Ascending aorta (tissue), 2 donors: ENCODE measurements around the gene MUSK. TPM values are rescaled to one million over a fixed set of nuclear protein-coding genes. Genes with fewer than 3 reads are reported as not detected.

Experiments used
- DNase-seq, 2 donors: peaks; one replicate each; pipeline ENCODE4 v3.0.0-alpha.2; 2019; ENCODE audit warnings: low spot score in 2 of 2
- H3K27ac ChIP-seq, 2 donors: fragments of 200-600 bp; sonication (generic); one replicate each; pipeline ENCODE4 v1.5.1; 2016 to 2017; ENCODE audit warnings: mild to moderate bottlenecking in 1 of 2
- H3K27me3 ChIP-seq: fragments of 200-600 bp; sonication (generic); one replicate; pipeline ENCODE4 v1.5.1; 2017
- H3K36me3 ChIP-seq, 2 donors: fragments of 200-600 bp; sonication (generic); one replicate each; pipeline ENCODE4 v1.5.1; 2016
- H3K4me1 ChIP-seq, 2 donors: fragments of 200-600 bp; sonication (generic); one replicate each; pipeline ENCODE4 v1.5.1; 2016 to 2017; ENCODE audit warnings: mild to moderate bottlenecking in 1 of 2
- H3K4me3 ChIP-seq, 2 donors: fragments of 200-600 bp; sonication (generic); one replicate each; pipeline ENCODE4 v1.5.1; 2016 to 2017; ENCODE audit warnings: mild to moderate bottlenecking in 1 of 2
- H3K9me3 ChIP-seq, 2 donors: fragments of 200-600 bp; sonication (generic); one replicate each; pipeline ENCODE4 v1.5.1; 2016
- CTCF ChIP-seq, 3 experiments: fragments of 200-600 bp in 2 of 3; fragments of 450-650 bp in 1 of 3; sonication (generic) in 2 of 3; IDR thresholded peaks; one replicate each; pipeline ENCODE4 v1.5.1; 2016 to 2019; ENCODE audit warnings: antibody characterized with exemption in 3 of 3, mild to moderate bottlenecking in 1 of 3, moderate library complexity in 1 of 3
- intact Hi-C: fragments of 100-400 bp; cut with DNase I; formaldehyde crosslinking; loops from one replicate; pipeline ENCODE4 v1.15.1; 2023
- total RNA-seq: library from RNA; depleted of rRNA; stranded (reverse); fragments of >200 nt; gene quantifications from one replicate; pipeline ENCODE4 v1.1.0, GENCODE V29; 2016

The MUSK gene
- total RNA-seq, 1 donor from 2014 or later, result not detected

GRCh38 chr9:110850401-110851135, 182.0 kb downstream of the MUSK start:
- TF ChIP-seq CTCF (IDR thresholded peaks at IDR 0.05), result no peak
- no peaks in the 10 kb centered on the region for H3K27me3 ChIP-seq
- no peak overlapping the region for H3K27ac ChIP-seq
- no peak for DNase-seq
- intact Hi-C loops, result no loop called here
- no peaks in the 10 kb centered on the region for H3K4me1 ChIP-seq
- H3K9me3 ChIP-seq, result peaks cover 4 to 11% of the 10 kb centered on the region in 2 donors
- H3K36me3 ChIP-seq, result no peaks in the 10 kb centered on the region
- no peak overlapping the region for H3K4me3 ChIP-seq

Other genes with a start within 250 kb of the MUSK start
- 41.8 TPM for gene SVEP1, start 89.0 kb upstream of the MUSK start, total RNA-seq